Measurements from ENCODE around the gene HEMK1.
A peak's percentile ranks its signal among the peaks of the same experiment; 100 is the strongest.

Gene HEMK1

GRCh38 chr3:50575372-50575771, 6.0 kb downstream of the HEMK1 start:
- no peak for DNase-seq

GRCh38 chr3:50577348-50577747, 8.0 kb downstream of the HEMK1 start:
- no peak for DNase-seq

GRCh38 chr3:50580683-50581458, 11.5 kb downstream of the HEMK1 start:
- DNase-seq = no peak

GRCh38 chr3:50581459-50581842, 12.1 kb downstream of the HEMK1 start:
- DNase-seq = no peak

- no peak for DNase-seq
Measured at GRCh38 chr3:50582083-50582482, 12.8 kb downstream of the HEMK1 start.

- DNase-seq = no peak
Measured at GRCh38 chr3:50583897-50584296, 14.6 kb downstream of the HEMK1 start.

- no peak for DNase-seq
Measured at GRCh38 chr3:50584391-50584790, 15.1 kb downstream of the HEMK1 start.

GRCh38 chr3:50585919-50586762, 16.8 kb downstream of the HEMK1 start:
- DNase-seq = no peak

- DNase-seq = no peak
Measured at GRCh38 chr3:50586763-50587070, 17.4 kb downstream of the HEMK1 start.

GRCh38 chr3:50587373-50587772, 18.1 kb downstream of the HEMK1 start:
- DNase-seq = no peak

GRCh38 chr3:50587806-50588758, 18.8 kb downstream of the HEMK1 start:
- DNase-seq = no peak

- DNase-seq = no peak
Measured at GRCh38 chr3:50588759-50589433, 19.6 kb downstream of the HEMK1 start.

- DNase-seq = no peak
Measured at GRCh38 chr3:50591196-50591741, 21.9 kb downstream of the HEMK1 start.

- DNase-seq = peak; percentile 49 to 65
Measured at GRCh38 chr3:50592568-50592967, 23.2 kb downstream of the HEMK1 start.

GRCh38 chr3:50594253-50594785, 25.0 kb downstream of the HEMK1 start:
- DNase-seq = no peak

- DNase-seq = no peak
Measured at GRCh38 chr3:50599115-50599715, 29.9 kb downstream of the HEMK1 start.

GRCh38 chr3:50599716-50600118, 30.4 kb downstream of the HEMK1 start:
- DNase-seq = no peak

- no peak for DNase-seq
Measured at GRCh38 chr3:50600141-50600753, 30.9 kb downstream of the HEMK1 start.

GRCh38 chr3:50600841-50601591, 31.7 kb downstream of the HEMK1 start:
- peak; percentile 97 for DNase-seq

GRCh38 chr3:50602595-50603191, 33.4 kb downstream of the HEMK1 start:
- DNase-seq = no peak

All from Kasumi-1 (cell line).